H1 (cell line): ENCODE data around the gene ABCA6.

Source experiments
- CBX5 ChIP-seq: fragments of 300-800, 300-1000 bp; sonication (generic); IDR thresholded peaks from 2 replicates; pipeline ENCODE4 v1.7.1; 2016; ENCODE audit warnings: antibody characterized with exemption, low read length, low read depth
- CBX8 ChIP-seq: fragments of 300-800, 300-1000 bp; sonication (generic); IDR thresholded peaks from 2 replicates; pipeline ENCODE4 v1.7.1; 2016; ENCODE audit warnings: low read depth, low read length, borderline replicate concordance
- CREB1 ChIP-seq: IDR thresholded peaks from 2 replicates; pipeline ENCODE4 v1.6.1; 2012; ENCODE audit warnings: inconsistent platforms
- EZH2 ChIP-seq: fragments of 200-600 bp; sonication (generic); IDR thresholded peaks from 2 replicates; pipeline ENCODE4 v1.7.1; 2012; ENCODE audit warnings: low read depth, mild to moderate bottlenecking, moderate library complexity, low read length, inconsistent platforms; ENCODE audit not compliant: severe bottlenecking
- POLR2A ChIP-seq, 2 experiments: IDR thresholded peaks; 1 replicate in 1 of 2; 2 replicates in 1 of 2; pipeline ENCODE4 v1.6.1; 2011; ENCODE audit warnings: low read depth in 2 of 2, low read length in 2 of 2, mild to moderate bottlenecking in 2 of 2; ENCODE audit errors: control extremely low read depth in 1 of 2
- RAD21 ChIP-seq, 2 experiments: IDR thresholded peaks in 1 of 2; conservative IDR thresholded peaks in 1 of 2; 2 replicates each; pipeline ENCODE4 v1.6.1; 2011; ENCODE audit warnings: low read depth in 2 of 2, low read length in 2 of 2, improper control_type of control experiment in 1 of 2, inconsistent platforms in 1 of 2, mild to moderate bottlenecking in 1 of 2, moderate library complexity in 1 of 2
- RFX5 ChIP-seq: IDR thresholded peaks from 2 replicates; pipeline ENCODE4 v1.6.1; 2011; ENCODE audit warnings: low read depth, low read length, improper control_type of control experiment, borderline replicate concordance
- SAP30 ChIP-seq: fragments of 300-600 bp; sonication (generic); IDR thresholded peaks from 2 replicates; pipeline ENCODE4 v1.7.1; 2012; ENCODE audit warnings: low read length, moderate library complexity, mild to moderate bottlenecking, inconsistent platforms; ENCODE audit not compliant: insufficient read depth, insufficient replicate concordance
- YY1 ChIP-seq: IDR thresholded peaks from 2 replicates; pipeline ENCODE4 v1.6.1; 2011; ENCODE audit warnings: low read depth, mild to moderate bottlenecking, low read length
- ZNF274 ChIP-seq: IDR thresholded peaks from 2 replicates; pipeline ENCODE4 v1.7.0; 2012; ENCODE audit warnings: low read length, borderline replicate concordance; ENCODE audit errors: extremely low read depth
- TF ChIP-seq, protein P1 (sequence below), 3 experiments: IDR thresholded peaks; 1 replicate in 2 of 3; 2 replicates in 1 of 3; pipeline versions ENCODE4 v1.5.1 to v1.6.1; 2011; ENCODE audit warnings: low read length in 3 of 3, mild to moderate bottlenecking in 3 of 3, inconsistent platforms in 2 of 3, low read depth in 1 of 3, moderate library complexity in 1 of 3; ENCODE audit not compliant: insufficient read depth in 1 of 3; ENCODE audit errors: control extremely low read depth in 1 of 3
- TF ChIP-seq, protein P2 (sequence below): IDR thresholded peaks from 2 replicates; pipeline ENCODE4 v1.6.1; 2012; ENCODE audit warnings: inconsistent platforms

DNA sequence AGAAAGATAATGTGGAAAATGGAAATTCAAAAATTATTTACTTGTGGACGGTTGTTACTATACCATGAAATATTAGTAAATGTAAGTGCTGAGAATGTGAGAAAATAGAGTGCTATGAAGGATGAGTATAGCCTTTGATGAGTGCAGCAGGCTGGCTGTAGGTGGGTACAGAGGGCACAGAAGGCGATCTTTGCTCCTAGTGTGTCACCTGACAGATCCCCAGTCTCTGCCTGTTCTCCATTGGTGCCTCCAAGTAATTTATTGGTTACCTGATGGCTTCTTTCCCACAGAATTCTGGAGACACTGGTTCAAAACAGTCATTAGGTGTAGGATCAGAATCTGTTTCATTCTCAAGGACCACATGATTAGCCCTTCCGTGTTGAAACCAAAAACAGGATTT, 109.9 kb downstream of the ABCA6 start:
- TF ChIP-seq ZNF274 (no peak), CREB1 (no peak), EZH2 (no peak), POLR2A (IDR thresholded peaks at IDR 0.05; ENCODE audit: control extremely low read depth in 1 of 2, low read depth in 2 of 2, low read length in 2 of 2) (no peak), YY1 (no peak), SAP30 (no peak), CBX8 (no peak), CBX5 (no peak), RAD21 (IDR thresholded peaks at IDR 0.05 in 1 of 2, conservative IDR thresholded peaks at IDR 0.05 in 1 of 2; ENCODE audit: low read depth in 2 of 2, low read length in 2 of 2) (no peak), RFX5 (no peak)
- TF ChIP-seq, protein P1, sequence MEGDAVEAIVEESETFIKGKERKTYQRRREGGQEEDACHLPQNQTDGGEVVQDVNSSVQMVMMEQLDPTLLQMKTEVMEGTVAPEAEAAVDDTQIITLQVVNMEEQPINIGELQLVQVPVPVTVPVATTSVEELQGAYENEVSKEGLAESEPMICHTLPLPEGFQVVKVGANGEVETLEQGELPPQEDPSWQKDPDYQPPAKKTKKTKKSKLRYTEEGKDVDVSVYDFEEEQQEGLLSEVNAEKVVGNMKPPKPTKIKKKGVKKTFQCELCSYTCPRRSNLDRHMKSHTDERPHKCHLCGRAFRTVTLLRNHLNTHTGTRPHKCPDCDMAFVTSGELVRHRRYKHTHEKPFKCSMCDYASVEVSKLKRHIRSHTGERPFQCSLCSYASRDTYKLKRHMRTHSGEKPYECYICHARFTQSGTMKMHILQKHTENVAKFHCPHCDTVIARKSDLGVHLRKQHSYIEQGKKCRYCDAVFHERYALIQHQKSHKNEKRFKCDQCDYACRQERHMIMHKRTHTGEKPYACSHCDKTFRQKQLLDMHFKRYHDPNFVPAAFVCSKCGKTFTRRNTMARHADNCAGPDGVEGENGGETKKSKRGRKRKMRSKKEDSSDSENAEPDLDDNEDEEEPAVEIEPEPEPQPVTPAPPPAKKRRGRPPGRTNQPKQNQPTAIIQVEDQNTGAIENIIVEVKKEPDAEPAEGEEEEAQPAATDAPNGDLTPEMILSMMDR (IDR thresholded peaks at IDR 0.05; ENCODE audit: control extremely low read depth in 1 of 3, insufficient read depth in 1 of 3, low read depth in 1 of 3, low read length in 3 of 3): no peak
- TF ChIP-seq, protein P2, sequence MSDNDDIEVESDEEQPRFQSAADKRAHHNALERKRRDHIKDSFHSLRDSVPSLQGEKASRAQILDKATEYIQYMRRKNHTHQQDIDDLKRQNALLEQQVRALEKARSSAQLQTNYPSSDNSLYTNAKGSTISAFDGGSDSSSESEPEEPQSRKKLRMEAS: no peak
